SK-N-MC (cell line): ENCODE measurements around the gene PLA2G4E.

Experiments
- EZH2 ChIP-seq: fragments of 200-600 bp; sonication (generic); IDR thresholded peaks from one replicate; pipeline ENCODE4 v1.6.1; 2017; ENCODE audit warnings: antibody characterized with exemption
- FOXP2 ChIP-seq: optimal IDR thresholded peaks from 2 replicates; pipeline ENCODE3; 2011; ENCODE audit warnings: mild to moderate bottlenecking, moderate library complexity; ENCODE audit not compliant: insufficient read depth; ENCODE audit errors: extremely low read length, control extremely low read depth
- POLR2AphosphoS5 ChIP-seq: IDR thresholded peaks from 2 replicates; pipeline ENCODE4 v1.6.1; 2012; ENCODE audit warnings: mild to moderate bottlenecking, low read depth, low read length, borderline replicate concordance

- TF ChIP-seq POLR2AphosphoS5 (no peak), FOXP2 (no peak), EZH2 (no peak)
Measured at GRCh38 chr15:41989573-41990242, 31.1 kb downstream of the PLA2G4E start.
